ENCODE data around the gene NME9.
"Not testable (repeated sequence)": the region's sequence is repeated elsewhere in the genome, so short reads cannot be mapped to it uniquely, and the experiment has no call there.

The NME9 gene

GRCh38 chr3:138329127-138329983 lies at the start of gene NME9:
NME9 (minus strand) TSS chr3:138329851; CDS start chr3:138329335, 516 bp downstream.
- DNase-seq (ENCODE audit: low spot score): peak; percentile 93

GRCh38 chr3:138378990-138379389 lies 49.3 kb upstream of the NME9 start:
- DNase-seq (ENCODE audit: low spot score): no peak

GRCh38 chr3:138378331-138378730 lies 48.7 kb upstream of the NME9 start:
- DNase-seq (ENCODE audit: low spot score): no peak

GRCh38 chr3:138377804-138378203 lies 48.2 kb upstream of the NME9 start:
- DNase-seq (ENCODE audit: low spot score): no peak

GRCh38 chr3:138377212-138377611 lies 47.6 kb upstream of the NME9 start:
- DNase-seq (ENCODE audit: low spot score): not testable (repeated sequence)

- DNase-seq (ENCODE audit: low spot score): no peak
Observed at GRCh38 chr3:138376663-138377062, 47.0 kb upstream of the NME9 start.

- no peak for DNase-seq (ENCODE audit: low spot score)
Observed at GRCh38 chr3:138375447-138375846, 45.8 kb upstream of the NME9 start.

GRCh38 chr3:138374573-138375134 lies 45.0 kb upstream of the NME9 start:
- DNase-seq (ENCODE audit: low spot score): no peak

GRCh38 chr3:138373736-138374094 lies 44.1 kb upstream of the NME9 start:
- no peak for DNase-seq (ENCODE audit: low spot score)

- no peak for DNase-seq (ENCODE audit: low spot score)
Observed at GRCh38 chr3:138373087-138373735, 43.6 kb upstream of the NME9 start.

- no peak for DNase-seq (ENCODE audit: low spot score)
Observed at GRCh38 chr3:138371070-138371965, 41.7 kb upstream of the NME9 start.

GRCh38 chr3:138370321-138370720 lies 40.7 kb upstream of the NME9 start:
- DNase-seq (ENCODE audit: low spot score): no peak

- DNase-seq (ENCODE audit: low spot score): no peak
Observed at GRCh38 chr3:138369151-138369900, 39.7 kb upstream of the NME9 start.

- no peak for DNase-seq (ENCODE audit: low spot score)
Observed at GRCh38 chr3:138367911-138368310, 38.3 kb upstream of the NME9 start.

GRCh38 chr3:138367326-138367850 lies 37.7 kb upstream of the NME9 start:
- no peak for DNase-seq (ENCODE audit: low spot score)

- no peak for DNase-seq (ENCODE audit: low spot score)
Observed at GRCh38 chr3:138366006-138366759, 36.5 kb upstream of the NME9 start.

- no peak for DNase-seq (ENCODE audit: low spot score)
Observed at GRCh38 chr3:138365253-138365555, 35.6 kb upstream of the NME9 start.

- no peak for DNase-seq (ENCODE audit: low spot score)
Observed at GRCh38 chr3:138364356-138365252, 35.0 kb upstream of the NME9 start.

GRCh38 chr3:138363322-138363721 lies 33.7 kb upstream of the NME9 start:
- no peak for DNase-seq (ENCODE audit: low spot score)

GRCh38 chr3:138362538-138362937 lies 32.9 kb upstream of the NME9 start:
- DNase-seq (ENCODE audit: low spot score): no peak

Measured in COLO829 (cell line).